ENCODE data around the gene APBA2.

DNA sequence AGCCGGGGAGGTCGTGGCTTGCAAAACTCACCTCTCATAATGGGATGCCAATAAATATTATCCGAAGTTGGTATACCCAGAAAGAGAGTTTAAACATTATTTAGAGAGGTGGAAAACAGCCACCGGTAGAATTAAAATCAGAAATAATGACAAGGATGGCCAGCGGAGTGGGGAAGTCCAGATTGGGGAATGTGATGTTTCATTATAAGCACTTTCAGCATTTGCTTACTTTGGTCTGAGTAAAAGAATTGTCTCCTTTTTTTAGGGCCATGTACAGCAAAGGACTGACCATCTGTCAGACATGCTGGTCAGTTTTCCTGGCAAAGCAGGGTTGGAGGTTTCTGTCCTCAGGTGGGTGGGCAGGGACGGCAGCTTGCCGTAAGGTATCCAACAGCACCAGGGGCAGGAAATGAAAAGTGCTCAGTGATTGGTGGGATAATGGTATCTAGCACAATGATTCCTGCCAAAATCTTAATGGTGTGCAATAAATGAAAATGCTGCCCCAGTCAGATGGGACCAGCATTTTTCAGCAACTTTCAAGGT lies 24.3 kb downstream of the APBA2 start:
- TF ChIP-seq, protein P1, sequence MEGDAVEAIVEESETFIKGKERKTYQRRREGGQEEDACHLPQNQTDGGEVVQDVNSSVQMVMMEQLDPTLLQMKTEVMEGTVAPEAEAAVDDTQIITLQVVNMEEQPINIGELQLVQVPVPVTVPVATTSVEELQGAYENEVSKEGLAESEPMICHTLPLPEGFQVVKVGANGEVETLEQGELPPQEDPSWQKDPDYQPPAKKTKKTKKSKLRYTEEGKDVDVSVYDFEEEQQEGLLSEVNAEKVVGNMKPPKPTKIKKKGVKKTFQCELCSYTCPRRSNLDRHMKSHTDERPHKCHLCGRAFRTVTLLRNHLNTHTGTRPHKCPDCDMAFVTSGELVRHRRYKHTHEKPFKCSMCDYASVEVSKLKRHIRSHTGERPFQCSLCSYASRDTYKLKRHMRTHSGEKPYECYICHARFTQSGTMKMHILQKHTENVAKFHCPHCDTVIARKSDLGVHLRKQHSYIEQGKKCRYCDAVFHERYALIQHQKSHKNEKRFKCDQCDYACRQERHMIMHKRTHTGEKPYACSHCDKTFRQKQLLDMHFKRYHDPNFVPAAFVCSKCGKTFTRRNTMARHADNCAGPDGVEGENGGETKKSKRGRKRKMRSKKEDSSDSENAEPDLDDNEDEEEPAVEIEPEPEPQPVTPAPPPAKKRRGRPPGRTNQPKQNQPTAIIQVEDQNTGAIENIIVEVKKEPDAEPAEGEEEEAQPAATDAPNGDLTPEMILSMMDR (IDR thresholded peaks at IDR 0.05) = no peak
- TF ChIP-seq POLR2A (IDR thresholded peaks at IDR 0.05) = no peak
- TF ChIP-seq EP300 (IDR thresholded peaks at IDR 0.05) = no peak

Data from sigmoid colon (tissue), 4 donors.